ENCODE measurements around the gene MOV10L1. TPM values are rescaled to one million over a fixed set of nuclear protein-coding genes. Genes with fewer than 3 reads are reported as not detected.

MOV10L1 gene
- total RNA-seq, 1 experiment from 2014 or later: 0.26 TPM

DNA sequence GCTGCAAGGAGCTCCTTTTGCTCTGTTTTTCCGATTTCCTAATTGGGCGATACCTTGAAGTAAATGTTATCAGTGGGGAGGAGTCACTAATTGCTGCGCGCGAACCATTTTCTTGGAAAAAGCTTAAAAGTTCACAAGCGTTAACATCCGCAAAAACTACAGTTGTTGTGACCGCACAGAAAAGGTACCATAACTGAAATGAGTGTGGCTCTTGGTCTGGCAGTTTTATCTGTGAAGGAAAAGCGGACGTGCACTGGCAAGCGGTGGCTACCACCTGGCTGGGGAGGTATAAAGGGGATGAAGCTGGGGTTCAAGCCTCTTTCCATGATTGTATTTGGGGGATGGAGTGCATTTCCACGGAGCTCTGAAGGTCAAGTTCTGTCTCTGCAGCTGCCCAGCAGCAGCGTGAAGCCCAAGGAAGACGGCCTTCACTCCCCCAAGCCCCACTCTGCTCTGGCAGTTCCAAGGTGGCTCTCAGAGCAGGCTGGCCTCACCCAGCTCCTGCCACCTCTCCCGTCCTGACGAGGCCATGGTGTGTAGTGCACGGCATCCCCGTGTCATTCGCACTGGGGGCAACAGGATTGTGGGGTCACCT lies 27.5 kb downstream of the MOV10L1 start:
- CTCF ChIA-PET: no interaction called here
- H3K27me3 ChIP-seq (ENCODE audit: low read length): no peaks in the 10 kb centered on the region; the same call in 1 of the 2 replicates
- no peaks in the 10 kb centered on the region for H3K9me2 ChIP-seq (replicated peaks; ENCODE audit: low read length)
- H3K4me1 ChIP-seq (ENCODE audit: insufficient read depth, low read length): peaks cover 23% of the 10 kb centered on the region
- no peak for ATAC-seq
- H3K4me2 ChIP-seq (ENCODE audit: low read length): no peak overlapping the region
- DNase-seq: no peak
- TF ChIP-seq, protein P1, sequence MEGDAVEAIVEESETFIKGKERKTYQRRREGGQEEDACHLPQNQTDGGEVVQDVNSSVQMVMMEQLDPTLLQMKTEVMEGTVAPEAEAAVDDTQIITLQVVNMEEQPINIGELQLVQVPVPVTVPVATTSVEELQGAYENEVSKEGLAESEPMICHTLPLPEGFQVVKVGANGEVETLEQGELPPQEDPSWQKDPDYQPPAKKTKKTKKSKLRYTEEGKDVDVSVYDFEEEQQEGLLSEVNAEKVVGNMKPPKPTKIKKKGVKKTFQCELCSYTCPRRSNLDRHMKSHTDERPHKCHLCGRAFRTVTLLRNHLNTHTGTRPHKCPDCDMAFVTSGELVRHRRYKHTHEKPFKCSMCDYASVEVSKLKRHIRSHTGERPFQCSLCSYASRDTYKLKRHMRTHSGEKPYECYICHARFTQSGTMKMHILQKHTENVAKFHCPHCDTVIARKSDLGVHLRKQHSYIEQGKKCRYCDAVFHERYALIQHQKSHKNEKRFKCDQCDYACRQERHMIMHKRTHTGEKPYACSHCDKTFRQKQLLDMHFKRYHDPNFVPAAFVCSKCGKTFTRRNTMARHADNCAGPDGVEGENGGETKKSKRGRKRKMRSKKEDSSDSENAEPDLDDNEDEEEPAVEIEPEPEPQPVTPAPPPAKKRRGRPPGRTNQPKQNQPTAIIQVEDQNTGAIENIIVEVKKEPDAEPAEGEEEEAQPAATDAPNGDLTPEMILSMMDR (conservative IDR thresholded peaks at IDR 0.05; ENCODE audit: low read depth, low read length): no peak
- TF ChIP-seq EZH2phosphoT487 (IDR thresholded peaks at IDR 0.05; ENCODE audit: borderline replicate concordance, low read length) (no peak), EZH2 (IDR thresholded peaks at IDR 0.05; ENCODE audit: low read length, unreplicated experiment) (no peak)
- H3K27ac ChIP-seq (ENCODE audit: low read length): no peak overlapping the region
- BruUV-seq (replicated peaks): no TSS peak
- H2AFZ ChIP-seq (ENCODE audit: low read length): no peak overlapping the region
- intact Hi-C loops (cut with micrococcal nuclease): no loop called here
- no peaks in the 10 kb centered on the region for H3K9me3 ChIP-seq (ENCODE audit: low read length)
- no peak overlapping the region for H3K4me3 ChIP-seq (ENCODE audit: low read length)
- H4K20me1 ChIP-seq (ENCODE audit: low read length): no peaks in the 10 kb centered on the region
- H3K9ac ChIP-seq (ENCODE audit: low read length): no peak overlapping the region
- H3K79me2 ChIP-seq (ENCODE audit: low read length): no peaks in the 10 kb centered on the region
- no peaks in the 10 kb centered on the region for H3K36me3 ChIP-seq (ENCODE audit: low read depth, low read length)
- POLR2A ChIA-PET (ENCODE audit: unreplicated experiment): no interaction called here
- H3F3A ChIP-seq (ENCODE audit: low read length, unreplicated experiment): no peaks in the 10 kb centered on the region

DNA sequence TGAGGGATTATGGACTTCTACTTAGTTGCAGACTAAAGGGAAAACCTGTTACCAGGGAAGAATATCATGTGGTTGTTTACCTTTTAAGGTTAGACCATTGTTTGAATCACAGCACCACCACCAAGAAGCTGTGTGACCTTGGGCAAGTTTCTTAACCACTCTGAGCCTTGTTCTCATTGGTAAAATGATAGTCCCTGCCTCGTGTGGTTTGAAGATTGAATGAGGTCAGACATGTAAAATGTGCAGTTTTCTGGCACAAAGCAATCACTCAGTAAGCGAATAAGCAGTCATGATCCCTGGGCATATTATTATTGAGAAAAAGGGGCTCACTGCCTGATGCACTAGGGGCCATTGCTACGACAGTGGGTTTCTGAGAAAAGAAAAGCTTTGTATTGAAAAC lies 28.3 kb downstream of the MOV10L1 start:
- TF ChIP-seq EZH2 (IDR thresholded peaks at IDR 0.05; ENCODE audit: low read length, unreplicated experiment): no peak
- TF ChIP-seq, protein P1 (conservative IDR thresholded peaks at IDR 0.05; ENCODE audit: low read depth, low read length): no peak
- no peaks in the 10 kb centered on the region; the same call in 1 of the 2 replicates for H3K27me3 ChIP-seq (ENCODE audit: low read length)
- H3F3A ChIP-seq (ENCODE audit: low read length, unreplicated experiment): no peaks in the 10 kb centered on the region
- H3K4me3 ChIP-seq (ENCODE audit: low read length): no peak overlapping the region
- no peak for ATAC-seq
- no peaks in the 10 kb centered on the region for H3K36me3 ChIP-seq (ENCODE audit: low read depth, low read length)
- H3K9ac ChIP-seq (ENCODE audit: low read length): no peak overlapping the region
- peaks cover 21% of the 10 kb centered on the region for H3K4me1 ChIP-seq (ENCODE audit: insufficient read depth, low read length)
- ChIA-PET CTCF (no interaction called here), POLR2A (ENCODE audit: unreplicated experiment) (no interaction called here)
- no peak overlapping the region for H2AFZ ChIP-seq (ENCODE audit: low read length)
- no peak for DNase-seq
- no peaks in the 10 kb centered on the region for H3K79me2 ChIP-seq (ENCODE audit: low read length)
- no peak overlapping the region for H3K4me2 ChIP-seq (ENCODE audit: low read length)
- no peak overlapping the region for H3K27ac ChIP-seq (ENCODE audit: low read length)
- intact Hi-C loops (cut with micrococcal nuclease): no loop called here
- H3K9me2 ChIP-seq (replicated peaks; ENCODE audit: low read length): no peaks in the 10 kb centered on the region
- no peaks in the 10 kb centered on the region for H4K20me1 ChIP-seq (ENCODE audit: low read length)
- BruUV-seq (replicated peaks): no TSS peak
- no peaks in the 10 kb centered on the region for H3K9me3 ChIP-seq (ENCODE audit: low read length)

DNA sequence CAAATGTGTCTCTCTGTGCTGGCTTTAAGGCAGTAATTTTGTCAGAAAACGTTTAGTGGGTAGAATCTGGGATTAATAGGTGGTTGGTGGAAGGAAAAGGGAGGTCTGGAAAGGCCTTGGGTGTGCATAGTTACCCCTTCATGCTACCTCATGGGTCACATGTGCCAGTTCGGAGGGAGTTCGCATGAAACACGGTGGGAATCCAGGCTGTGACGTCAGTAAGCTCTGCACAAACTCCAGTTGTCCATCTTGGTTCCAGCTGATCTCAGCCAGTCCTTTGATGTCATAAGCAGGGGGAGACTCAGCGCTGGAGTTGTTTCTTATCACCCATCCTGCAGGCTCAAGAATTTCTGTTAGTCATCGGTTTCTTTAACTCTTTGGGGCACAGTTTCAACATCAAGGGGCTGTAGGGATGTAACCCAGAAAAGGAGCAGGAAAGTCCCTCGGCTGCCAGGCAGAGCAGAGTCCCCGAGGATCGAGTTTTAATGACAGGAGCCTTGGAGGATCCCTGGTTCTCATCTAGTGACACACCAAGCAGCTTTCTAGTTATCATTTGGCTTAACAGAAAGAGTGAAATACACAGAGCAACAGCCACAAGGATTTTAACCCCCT lies 28.9 kb downstream of the MOV10L1 start:
- Histone ChIP-seq H2AFZ (ENCODE audit: low read length) (no peak overlapping the region), H4K20me1 (ENCODE audit: low read length) (no peaks in the 10 kb centered on the region), H3K4me1 (ENCODE audit: insufficient read depth, low read length) (peaks cover 21% of the 10 kb centered on the region), H3K27me3 (ENCODE audit: low read length) (no peaks in the 10 kb centered on the region; the same call in 1 of the 2 replicates), H3K4me2 (ENCODE audit: low read length) (no peak overlapping the region), H3K9me2 (replicated peaks; ENCODE audit: low read length) (no peaks in the 10 kb centered on the region), H3K27ac (ENCODE audit: low read length) (no peak overlapping the region), H3K79me2 (ENCODE audit: low read length) (no peaks in the 10 kb centered on the region), H3K9ac (ENCODE audit: low read length) (no peak overlapping the region), H3F3A (ENCODE audit: low read length, unreplicated experiment) (no peaks in the 10 kb centered on the region), H3K36me3 (ENCODE audit: low read depth, low read length) (no peaks in the 10 kb centered on the region), H3K9me3 (ENCODE audit: low read length) (no peaks in the 10 kb centered on the region), H3K4me3 (ENCODE audit: low read length) (no peak overlapping the region)
- DNase-seq (no peak), ATAC-seq (no peak)
- CTCF ChIA-PET: no interaction called here
- no TSS peak for BruUV-seq (replicated peaks)
- intact Hi-C loops (cut with micrococcal nuclease): no loop called here
- POLR2A ChIA-PET (ENCODE audit: unreplicated experiment): no interaction called here
- TF ChIP-seq EZH2phosphoT487 (IDR thresholded peaks at IDR 0.05; ENCODE audit: borderline replicate concordance, low read length) (no peak), EZH2 (IDR thresholded peaks at IDR 0.05; ENCODE audit: low read length, unreplicated experiment) (no peak)
- TF ChIP-seq, protein P1 (conservative IDR thresholded peaks at IDR 0.05; ENCODE audit: low read depth, low read length): no peak
